Transverse colon (tissue), 4 donors: ENCODE results near the gene NUDCD3. TPM values are rescaled to one million over a fixed set of nuclear protein-coding genes. Genes with fewer than 3 reads are reported as not detected.

Experiments
- DNase-seq: peaks from one replicate; pipeline ENCODE4 v3.0.0-alpha.2; 2019
- H3K27ac ChIP-seq, 4 donors: fragments of 200-600 bp; sonication (generic); 2 replicates each; pipeline ENCODE4 v1.5.1; 2016 to 2018; ENCODE audit warnings: inconsistent platforms in 4 of 4
- H3K27me3 ChIP-seq: fragments of 200-600 bp; sonication (generic); 2 replicates; pipeline ENCODE4 v1.5.1; 2017; ENCODE audit warnings: inconsistent platforms
- H3K36me3 ChIP-seq, 4 donors: fragments of 200-600 bp; sonication (generic); 2 replicates each; pipeline ENCODE4 v1.5.1; 2017 to 2019; ENCODE audit warnings: inconsistent platforms in 4 of 4
- H3K4me1 ChIP-seq, 4 donors: fragments of 200-600 bp; sonication (generic); 2 replicates each; pipeline ENCODE4 v1.5.1; 2017 to 2020; ENCODE audit warnings: inconsistent platforms in 4 of 4
- H3K4me3 ChIP-seq, 4 donors: fragments of 200-600 bp; sonication (generic); 1 replicate in 1 of 4; 2 replicates in 3 of 4; pipeline versions ENCODE4 v1.5.1 to v1.6.1; 2017 to 2019; ENCODE audit warnings: inconsistent platforms in 4 of 4
- H3K9me3 ChIP-seq, 2 donors: fragments of 200-600 bp; sonication (generic); 2 replicates each; pipeline ENCODE4 v1.5.1; 2017 to 2019; ENCODE audit warnings: inconsistent platforms in 2 of 2
- CTCF ChIP-seq, 5 experiments: fragments of 200-600 bp in 3 of 5; fragments of 450-650 bp in 2 of 5; sonication (generic) in 3 of 5; IDR thresholded peaks; 1 replicate in 2 of 5; 2 replicates in 3 of 5; pipeline ENCODE4 v1.5.1; 2016 to 2017; ENCODE audit warnings: antibody characterized with exemption in 5 of 5, inconsistent platforms in 3 of 5, mild to moderate bottlenecking in 2 of 5, moderate library complexity in 1 of 5
- EP300 ChIP-seq: sonication (generic); formaldehyde crosslinking; IDR thresholded peaks from one replicate; pipeline ENCODE4 v1.6.1; 2017; ENCODE audit warnings: antibody characterized with exemption, low read depth
- POLR2A ChIP-seq: fragments of 450-650 bp; IDR thresholded peaks from one replicate; pipeline ENCODE4 v1.6.1; 2016; ENCODE audit warnings: antibody characterized with exemption, mild to moderate bottlenecking, moderate library complexity
- POLR2AphosphoS5 ChIP-seq, 3 donors: sonication (generic); formaldehyde crosslinking; IDR thresholded peaks; one replicate each; pipeline ENCODE4 v1.6.1; 2016; ENCODE audit warnings: antibody characterized with exemption in 3 of 3
- WGBS, 2 donors: methylation state at CpG; one replicate each; pipeline ENCODE4 v1.1.5; 2018; ENCODE audit warnings: low coverage in 1 of 2; 5-methylcytosine and 5-hydroxymethylcytosine counted together
- in situ Hi-C, 4 donors: fragments of 200-750 bp; cut with MboI; loops; one replicate each; pipeline versions ENCODE4 v1.15.0 to v1.15.1; 2017; ENCODE audit warnings: low sequenced_read_pairs in 3 of 4, low pct_ligation_motif_present in 1 of 4, low pct_unique_long_range_greater_than_20kb in 1 of 4
- intact Hi-C: fragments of 100-400 bp; cut with DNase I; formaldehyde crosslinking; loops from one replicate; pipeline ENCODE4 v1.15.1; 2023; ENCODE audit warnings: low total_unique reads
- total RNA-seq, 4 donors: library from RNA; depleted of rRNA; stranded (reverse); fragments of >200 nt; gene quantifications; one replicate each; pipeline ENCODE4 v1.1.0, GENCODE V29; 2016

NUDCD3 gene
- total RNA-seq, 4 donors from 2014 or later, result 31.9 to 76.7 (median 38.6) TPM

- peaks cover 0 to 3% (median 0%) of the 10 kb centered on the region in 4 donors for H3K36me3 ChIP-seq
- H3K4me3 ChIP-seq, result no peak overlapping the region
- no peaks in the 10 kb centered on the region for H3K9me3 ChIP-seq
- TF ChIP-seq POLR2A (no peak), CTCF (IDR thresholded peaks at IDR 0.05) (peak in 2 of 5 experiments; percentile 10 to 24)
- intact Hi-C loops (no loop called here), in situ Hi-C loops (no loop called here)
- H3K27me3 ChIP-seq, result no peaks in the 10 kb centered on the region
- no peak for DNase-seq
- H3K4me1 ChIP-seq, result peaks cover 0 to 14% (median 8%) of the 10 kb centered on the region in 4 donors
- H3K27ac ChIP-seq, result no peak overlapping the region
- WGBS, 2 donors, result 100% methylated on average over 1 of the region's 1 CpG; no CpG with 5 or more reads in 1 of the 2 donors
These were observed 27.2 kb downstream of the NUDCD3 start for GRCh38 chr7:44463169-44463808.

GRCh38 chr7:44461387-44461786 lies 29.1 kb downstream of the NUDCD3 start:
- in situ Hi-C loops, result no loop called here

GRCh38 chr7:44460325-44460724 lies 30.1 kb downstream of the NUDCD3 start:
- intact Hi-C loops (no loop called here), in situ Hi-C loops (no loop called here)
- Histone ChIP-seq H3K27ac (no peak overlapping the region), H3K4me1 (peaks cover 0 to 14% (median 8%) of the 10 kb centered on the region in 4 donors), H3K36me3 (no peaks in the 10 kb centered on the region), H3K9me3 (no peaks in the 10 kb centered on the region), H3K27me3 (no peaks in the 10 kb centered on the region), H3K4me3 (no peak overlapping the region)
- TF ChIP-seq CTCF (IDR thresholded peaks at IDR 0.05) (no peak), POLR2AphosphoS5 (IDR thresholded peaks at IDR 0.05) (no peak), POLR2A (no peak), EP300 (no peak)
- 57 to 77% methylated on average over 2 to 3 of the region's 3 CpGs for WGBS, 2 donors
- peak; percentile 19 for DNase-seq

More at GRCh38 chr7:44461387-44461786, 29.1 kb downstream of the NUDCD3 start:
- intact Hi-C loops, result no loop called here
- TF ChIP-seq POLR2AphosphoS5 (IDR thresholded peaks at IDR 0.05) (no peak), POLR2A (no peak), CTCF (IDR thresholded peaks at IDR 0.05) (no peak), EP300 (no peak)
- DNase-seq, result no peak
- Histone ChIP-seq H3K4me1 (peaks cover 0 to 14% (median 8%) of the 10 kb centered on the region in 4 donors), H3K9me3 (no peaks in the 10 kb centered on the region), H3K27ac (no peak overlapping the region), H3K4me3 (no peak overlapping the region), H3K27me3 (no peaks in the 10 kb centered on the region), H3K36me3 (no peaks in the 10 kb centered on the region)
- WGBS, 2 donors, result 67 to 75% methylated on average over 1 to 2 of the region's 2 CpGs

- H3K27me3 ChIP-seq, result no peaks in the 10 kb centered on the region
These were observed 35.3 kb downstream of the NUDCD3 start for GRCh38 chr7:44455155-44455554.

More at GRCh38 chr7:44455155-44455554, 35.3 kb downstream of the NUDCD3 start:
- H3K4me1 ChIP-seq, result peaks cover 0 to 5% (median under 1%) of the 10 kb centered on the region in 4 donors
- no peak for DNase-seq
- no peaks in the 10 kb centered on the region for H3K9me3 ChIP-seq
- in situ Hi-C loops, result no loop called here
- no peak overlapping the region for H3K4me3 ChIP-seq
- intact Hi-C loops, result no loop called here
- WGBS, 2 donors, result 93 to 100% methylated on average over 1 to 3 of the region's 3 CpGs
- no peak overlapping the region for H3K27ac ChIP-seq
- TF ChIP-seq CTCF (IDR thresholded peaks at IDR 0.05) (no peak), EP300 (no peak), POLR2AphosphoS5 (IDR thresholded peaks at IDR 0.05) (no peak), POLR2A (no peak)
- H3K36me3 ChIP-seq, result peaks cover 0 to 6% (median 2%) of the 10 kb centered on the region in 4 donors
